ENCODE results near the gene PTPRM. TPM values are rescaled to one million over a fixed set of nuclear protein-coding genes. Genes with fewer than 3 reads are reported as not detected.

PTPRM gene
- polyA plus RNA-seq, 1 donor from 2014 or later: 126 TPM

DNA sequence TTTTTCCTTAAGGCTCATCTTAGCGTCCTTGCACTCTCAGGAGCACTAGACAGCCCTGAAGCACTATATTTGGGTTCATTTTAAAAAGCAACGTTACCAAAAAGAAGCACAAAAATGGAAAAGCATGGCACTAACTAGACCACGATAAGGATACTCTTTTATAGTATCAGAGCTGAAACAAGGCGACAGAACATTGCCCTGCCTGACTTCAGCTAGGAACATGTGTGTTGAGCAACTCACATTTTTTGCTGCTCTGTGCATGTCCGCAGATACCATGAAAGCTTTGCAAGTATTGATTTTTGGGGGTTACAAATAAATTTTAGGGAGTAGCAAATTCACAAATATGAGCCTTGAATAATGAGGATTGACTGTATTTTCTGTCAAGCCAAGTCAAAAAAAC, 332.0 kb downstream of the PTPRM start:
- no peaks in the 10 kb centered on the region for H4K20me1 ChIP-seq (ENCODE audit: insufficient read depth)
- no peak for TF ChIP-seq RAD21 (conservative IDR thresholded peaks at IDR 0.05)
- no peak for TF ChIP-seq SMC3 (conservative IDR thresholded peaks at IDR 0.05; ENCODE audit: poor library complexity)
- no peak for TF ChIP-seq REST (IDR thresholded peaks at IDR 0.05; ENCODE audit: borderline replicate concordance)
- no peak for TF ChIP-seq EP300 (conservative IDR thresholded peaks at IDR 0.05; ENCODE audit: poor library complexity, severe bottlenecking)
- no peak for TF ChIP-seq EZH2 (IDR thresholded peaks at IDR 0.05; ENCODE audit: borderline replicate concordance, insufficient read depth, low read length, poor library complexity, severe bottlenecking)
- TF ChIP-seq CTCF (IDR thresholded peaks at IDR 0.05; ENCODE audit: poor library complexity, severe bottlenecking): no peak
- TF ChIP-seq TAF1 (IDR thresholded peaks at IDR 0.05; ENCODE audit: low read depth): no peak
- TF ChIP-seq POLR2AphosphoS5 (IDR thresholded peaks at IDR 0.05): no peak
- TF ChIP-seq MXI1 (conservative IDR thresholded peaks at IDR 0.05; ENCODE audit: poor library complexity, severe bottlenecking): no peak
- H3K9ac ChIP-seq (ENCODE audit: low read length): no peak overlapping the region
- H3K27me3 ChIP-seq (ENCODE audit: insufficient read depth, low read depth, low read length): no peaks in the 10 kb centered on the region
- H3K9me3 ChIP-seq (ENCODE audit: low read length): no peaks in the 10 kb centered on the region
- no peak overlapping the region for H3K4me3 ChIP-seq (ENCODE audit: low read length)
- H3F3A ChIP-seq (ENCODE audit: insufficient read depth, low read length, poor library complexity, severe bottlenecking): no peaks in the 10 kb centered on the region
- no peak overlapping the region for H2AFZ ChIP-seq (ENCODE audit: low read depth, low read length)
- H3K9me2 ChIP-seq (ENCODE audit: insufficient read depth, low read length): no peaks in the 10 kb centered on the region
- H3K27ac ChIP-seq (ENCODE audit: low read length): no peak overlapping the region
- H3K4me2 ChIP-seq (ENCODE audit: low read length): no peak overlapping the region
- no peaks in the 10 kb centered on the region for H3K79me2 ChIP-seq (replicated peaks; ENCODE audit: insufficient read depth, low read length)
- no peaks in the 10 kb centered on the region for H3K36me3 ChIP-seq (ENCODE audit: insufficient read depth, low read length)

DNA sequence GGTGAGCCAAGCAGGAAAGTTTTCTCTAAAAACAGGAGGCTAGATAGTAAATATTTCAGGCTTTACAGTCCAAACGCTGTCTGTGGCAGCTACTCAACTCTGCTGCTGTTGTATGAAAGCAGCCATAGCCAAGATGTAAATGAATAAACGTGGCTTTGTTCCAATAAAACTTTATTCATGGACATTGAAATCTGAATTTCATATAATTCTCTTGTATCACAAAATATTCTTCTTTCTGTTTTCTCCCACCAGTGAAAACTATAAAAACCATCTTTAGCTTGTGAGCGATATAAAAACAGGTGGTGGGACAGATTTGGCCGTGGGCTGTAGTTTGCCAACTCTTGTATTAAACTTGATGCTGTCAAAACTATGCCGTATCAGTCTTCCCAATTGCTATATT, 333.0 kb downstream of the PTPRM start:
- no peaks in the 10 kb centered on the region for H4K20me1 ChIP-seq (ENCODE audit: insufficient read depth)
- no peak overlapping the region for H3K27ac ChIP-seq (ENCODE audit: low read length)
- no peaks in the 10 kb centered on the region for H3K9me3 ChIP-seq (ENCODE audit: low read length)
- no peaks in the 10 kb centered on the region for H3K27me3 ChIP-seq (ENCODE audit: insufficient read depth, low read depth, low read length)
- no peak overlapping the region for H2AFZ ChIP-seq (ENCODE audit: low read depth, low read length)
- no peak for TF ChIP-seq MXI1 (conservative IDR thresholded peaks at IDR 0.05; ENCODE audit: poor library complexity, severe bottlenecking)
- no peak for TF ChIP-seq EP300 (conservative IDR thresholded peaks at IDR 0.05; ENCODE audit: poor library complexity, severe bottlenecking)
- no peak for TF ChIP-seq REST (IDR thresholded peaks at IDR 0.05; ENCODE audit: borderline replicate concordance)
- TF ChIP-seq EZH2 (IDR thresholded peaks at IDR 0.05; ENCODE audit: borderline replicate concordance, insufficient read depth, low read length, poor library complexity, severe bottlenecking): no peak
- TF ChIP-seq POLR2AphosphoS5 (IDR thresholded peaks at IDR 0.05): no peak
- TF ChIP-seq TAF1 (IDR thresholded peaks at IDR 0.05; ENCODE audit: low read depth): no peak
- H3F3A ChIP-seq (ENCODE audit: insufficient read depth, low read length, poor library complexity, severe bottlenecking): no peaks in the 10 kb centered on the region
- no peaks in the 10 kb centered on the region for H3K9me2 ChIP-seq (ENCODE audit: insufficient read depth, low read length)
- H3K79me2 ChIP-seq (replicated peaks; ENCODE audit: insufficient read depth, low read length): no peaks in the 10 kb centered on the region
- H3K4me2 ChIP-seq (ENCODE audit: low read length): no peak overlapping the region
- no peak overlapping the region for H3K9ac ChIP-seq (ENCODE audit: low read length)
- H3K36me3 ChIP-seq (ENCODE audit: insufficient read depth, low read length): no peaks in the 10 kb centered on the region
- no peak overlapping the region for H3K4me3 ChIP-seq (ENCODE audit: low read length)
